Endothelial cell of umbilical vein (primary cell): ENCODE measurements around the gene VSTM4. TPM values are rescaled to one million over a fixed set of nuclear protein-coding genes. Genes with fewer than 3 reads are reported as not detected.

Experiments
- BruUV-seq: library from RNA; stranded (reverse); fragments of 400-500 nt; replicated peaks from 2 replicates; lab custom pipeline; 2021; lab: Mats Ljungman, UMichigan
- CTCF ChIA-PET: fragments of 300-600, 350-600 bp; sonication (Branson Sonifier 250); formaldehyde crosslinking; loops from one replicate; lab custom pipeline; 2021; ENCODE audit warnings: antibody characterized with exemption, inconsistent platforms; lab: Charles Lee
- POLR2A ChIA-PET: fragments of 300-600, 350-600 bp; sonication (Branson Sonifier 250); formaldehyde crosslinking; loops from one replicate; lab custom pipeline; 2021; ENCODE audit warnings: antibody characterized with exemption, inconsistent platforms; lab: Charles Lee
- DNase-seq: peaks from one replicate; pipeline ENCODE4 v3.0.0-alpha.2; 2011; ENCODE audit warnings: low read depth, low spot score
- FAIRE-seq: peaks from 2 replicates; lab custom pipeline; 2011; peaks lifted over from hg19 to GRCh38; lab: Jason Lieb, UNC
- H2AFZ ChIP-seq: 2 replicates; pipeline ENCODE4 v1.6.0; 2012; ENCODE audit warnings: low read depth, low read length, control low read depth, inconsistent platforms
- H3K27ac ChIP-seq: 2 replicates; pipeline ENCODE4 v1.5.1; 2011; ENCODE audit warnings: low read depth, mild to moderate bottlenecking, control low read depth, low read length, moderate library complexity; ENCODE audit not compliant: insufficient read depth
- H3K27me3 ChIP-seq, 2 experiments: 2 replicates each; pipeline versions ENCODE4 v1.6.0 to v1.6.1; 2011; ENCODE audit warnings: low read length in 2 of 2, mixed read lengths in 1 of 2; ENCODE audit not compliant: control insufficient read depth in 2 of 2, insufficient read depth in 2 of 2
- H3K36me3 ChIP-seq, 2 experiments: 2 replicates in 1 of 2; 3 replicates in 1 of 2; pipeline ENCODE4 v1.5.1; 2011; ENCODE audit warnings: low read length in 2 of 2, mild to moderate bottlenecking in 1 of 2, moderate library complexity in 1 of 2; ENCODE audit not compliant: control insufficient read depth in 2 of 2, insufficient read depth in 2 of 2; ENCODE audit errors: extremely low read depth in 1 of 2
- H3K4me1 ChIP-seq: 3 replicates; pipeline ENCODE4 v1.5.1; 2011; ENCODE audit warnings: mild to moderate bottlenecking, low read length; ENCODE audit not compliant: control insufficient read depth, insufficient read depth; ENCODE audit errors: extremely low read depth
- H3K4me2 ChIP-seq: 2 replicates; pipeline ENCODE4 v1.6.1; 2011; ENCODE audit warnings: low read length, control low read depth, mixed read lengths; ENCODE audit not compliant: insufficient read depth
- H3K4me3 ChIP-seq, 3 experiments: fragments of 200-600 bp in 1 of 3; sonication (generic), shearing (Covaris generic) in 1 of 3; replicated peaks in 1 of 3; 2 replicates each; pipeline ENCODE4 v1.5.1; 2011 to 2016; ENCODE audit warnings: control low read depth in 3 of 3, low read length in 3 of 3, mild to moderate bottlenecking in 2 of 3, inconsistent platforms in 1 of 3, low read depth in 1 of 3, moderate library complexity in 1 of 3; ENCODE audit not compliant: insufficient read depth in 1 of 3
- H3K79me2 ChIP-seq: 2 replicates; pipeline ENCODE4 v1.6.0; 2012; ENCODE audit warnings: low read length, inconsistent platforms; ENCODE audit not compliant: control insufficient read depth, insufficient read depth
- H3K9ac ChIP-seq: replicated peaks from 2 replicates; pipeline ENCODE3; 2011; ENCODE audit warnings: low read length, control low read depth; ENCODE audit not compliant: insufficient read depth; ENCODE audit errors: extremely low read depth
- H3K9me1 ChIP-seq: replicated peaks from 3 replicates; pipeline ENCODE4 v1.6.0; 2011; ENCODE audit warnings: mild to moderate bottlenecking, low read length; ENCODE audit not compliant: control insufficient read depth, insufficient read depth; ENCODE audit errors: extremely low read depth
- H3K9me3 ChIP-seq: replicated peaks from 2 replicates; pipeline ENCODE4 v1.5.1; 2012; ENCODE audit warnings: low read length, inconsistent platforms; ENCODE audit not compliant: control insufficient read depth, insufficient read depth
- H4K20me1 ChIP-seq: replicated peaks from 2 replicates; pipeline ENCODE3; 2011; ENCODE audit warnings: mild to moderate bottlenecking, low read length; ENCODE audit not compliant: control insufficient read depth, insufficient read depth; ENCODE audit errors: extremely low read depth
- EZH2 ChIP-seq: IDR thresholded peaks from 2 replicates; pipeline ENCODE4 v1.6.1; 2012; ENCODE audit warnings: borderline replicate concordance, low read depth, mild to moderate bottlenecking, moderate library complexity, low read length, inconsistent platforms; ENCODE audit not compliant: severe bottlenecking
- FOS ChIP-seq: IDR thresholded peaks from 2 replicates; pipeline ENCODE4 v1.6.1; 2011; ENCODE audit warnings: mild to moderate bottlenecking, low read length, moderate library complexity, borderline replicate concordance; ENCODE audit not compliant: insufficient read depth
- GATA2 ChIP-seq: IDR thresholded peaks from 2 replicates; pipeline ENCODE4 v1.7.0; 2011; ENCODE audit warnings: low read depth, mild to moderate bottlenecking, moderate library complexity, mixed read lengths, low read length; ENCODE audit not compliant: insufficient read length, insufficient read depth
- JUN ChIP-seq: IDR thresholded peaks from 2 replicates; pipeline ENCODE4 v1.6.1; 2011; ENCODE audit warnings: borderline replicate concordance, low read depth; ENCODE audit not compliant: insufficient read length, insufficient read depth
- MAX ChIP-seq: IDR thresholded peaks from 2 replicates; pipeline ENCODE4 v1.6.1; 2011; ENCODE audit not compliant: insufficient read depth, insufficient read length
- MYC ChIP-seq: IDR thresholded peaks from one replicate; pipeline ENCODE4 v1.6.1; 2011; ENCODE audit warnings: mild to moderate bottlenecking, low read depth, low read length
- POLR2A ChIP-seq: IDR thresholded peaks from 2 replicates; pipeline ENCODE4 v1.6.1; 2012; ENCODE audit warnings: low read depth, mild to moderate bottlenecking, control low read depth, low read length
- POLR2AphosphoS5 ChIP-seq: IDR thresholded peaks from 2 replicates; pipeline ENCODE4 v1.6.1; 2012; ENCODE audit warnings: low read depth, mild to moderate bottlenecking, control low read depth, low read length, moderate library complexity; ENCODE audit not compliant: insufficient read depth
- dilution Hi-C: fragments of 300-500 bp; cut with MboI; formaldehyde crosslinking; loops from one replicate; pipeline ENCODE4 v1.15.0; 2019; ENCODE audit warnings: low sequenced_read_pairs; ENCODE audit not compliant: extremely low pct_ligation_motif_present
- intact Hi-C: fragments of 100-400 bp; cut with micrococcal nuclease; formaldehyde crosslinking; loops from one replicate; pipeline ENCODE4 v1.10.0; 2022
- polyA plus RNA-seq, 4 experiments: library from polyadenylated mRNA; depleted of rRNA in 3 of 4; stranded (reverse) in 3 of 4; unstranded in 1 of 4; fragments of >200 nt; gene quantifications; 2 replicates each; pipeline versions ENCODE4 v1.2.1 to v1.2.3, GENCODE V29; 2011 to 2012; ENCODE audit warnings: missing spikeins in 1 of 4
- total RNA-seq: library from RNA; stranded (reverse); gene quantifications from 2 replicates; pipeline ENCODE4 v1.2.3, GENCODE V29; 2021
- TF ChIP-seq, protein P1 (sequence below), 2 donors: IDR thresholded peaks; 1 replicate in 1 of 2; 2 replicates in 1 of 2; pipeline ENCODE4 v1.5.1; 2011; ENCODE audit warnings: low read length in 2 of 2, mild to moderate bottlenecking in 2 of 2, moderate library complexity in 2 of 2, control low read depth in 1 of 2, inconsistent platforms in 1 of 2, low read depth in 1 of 2; ENCODE audit not compliant: insufficient read depth in 1 of 2; ENCODE audit errors: extremely low read depth in 1 of 2

VSTM4 gene
- total and polyA plus RNA-seq, 2 donors (not counting 3 experiments of a cell fraction or from before 2014, with no cell fraction given): 0.07 TPM

DNA sequence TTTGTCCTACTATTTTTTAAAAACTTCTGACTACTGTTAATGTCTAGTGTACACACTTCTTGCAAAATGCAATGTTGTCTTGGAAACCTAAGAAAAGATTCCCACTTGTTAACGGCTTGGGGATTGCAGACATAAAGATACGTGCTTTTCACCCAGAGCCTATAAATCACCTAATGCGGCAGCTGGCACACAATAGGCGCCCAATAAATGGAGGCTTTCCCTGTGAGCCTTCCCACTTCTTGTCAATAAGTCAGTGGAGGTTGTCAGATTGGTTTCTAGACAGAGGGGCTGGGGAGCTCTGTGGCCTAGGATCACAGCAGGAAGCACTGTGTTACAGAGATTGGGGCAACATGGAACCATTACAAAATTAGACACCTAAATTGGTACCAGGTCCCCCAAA, 74.7 kb downstream of the VSTM4 start:
- Histone ChIP-seq H3K4me1 (no peaks in the 10 kb centered on the region), H2AFZ (no peak overlapping the region), H3K9me3 (no peaks in the 10 kb centered on the region), H3K9me1 (no peaks in the 10 kb centered on the region), H3K27ac (no peak overlapping the region), H3K9ac (no peak overlapping the region), H3K4me2 (no peak overlapping the region), H3K36me3 (no peaks in the 10 kb centered on the region), H3K27me3 (peaks cover 0 to 3% of the 10 kb centered on the region in 2 experiments), H3K4me3 (no peak overlapping the region), H4K20me1 (no peaks in the 10 kb centered on the region), H3K79me2 (no peaks in the 10 kb centered on the region)
- POLR2A ChIA-PET: no interaction called here
- BruUV-seq: no TSS peak
- no peak for TF ChIP-seq POLR2A
- no peak for TF ChIP-seq MYC
- TF ChIP-seq JUN: no peak
- TF ChIP-seq, protein P1, sequence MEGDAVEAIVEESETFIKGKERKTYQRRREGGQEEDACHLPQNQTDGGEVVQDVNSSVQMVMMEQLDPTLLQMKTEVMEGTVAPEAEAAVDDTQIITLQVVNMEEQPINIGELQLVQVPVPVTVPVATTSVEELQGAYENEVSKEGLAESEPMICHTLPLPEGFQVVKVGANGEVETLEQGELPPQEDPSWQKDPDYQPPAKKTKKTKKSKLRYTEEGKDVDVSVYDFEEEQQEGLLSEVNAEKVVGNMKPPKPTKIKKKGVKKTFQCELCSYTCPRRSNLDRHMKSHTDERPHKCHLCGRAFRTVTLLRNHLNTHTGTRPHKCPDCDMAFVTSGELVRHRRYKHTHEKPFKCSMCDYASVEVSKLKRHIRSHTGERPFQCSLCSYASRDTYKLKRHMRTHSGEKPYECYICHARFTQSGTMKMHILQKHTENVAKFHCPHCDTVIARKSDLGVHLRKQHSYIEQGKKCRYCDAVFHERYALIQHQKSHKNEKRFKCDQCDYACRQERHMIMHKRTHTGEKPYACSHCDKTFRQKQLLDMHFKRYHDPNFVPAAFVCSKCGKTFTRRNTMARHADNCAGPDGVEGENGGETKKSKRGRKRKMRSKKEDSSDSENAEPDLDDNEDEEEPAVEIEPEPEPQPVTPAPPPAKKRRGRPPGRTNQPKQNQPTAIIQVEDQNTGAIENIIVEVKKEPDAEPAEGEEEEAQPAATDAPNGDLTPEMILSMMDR (IDR thresholded peaks at IDR 0.05; ENCODE audit: extremely low read depth in 1 of 2, insufficient read depth in 1 of 2, low read depth in 1 of 2, low read length in 2 of 2): no peak
- no peak for TF ChIP-seq FOS
- no peak for TF ChIP-seq GATA2
- no peak for TF ChIP-seq EZH2
- TF ChIP-seq POLR2AphosphoS5: no peak
- no peak for TF ChIP-seq MAX
- intact Hi-C loops (no loop called here), dilution Hi-C loops (no loop called here)
- FAIRE-seq: no peak
- CTCF ChIA-PET: no interaction called here
- DNase-seq: no peak
